ENCODE data around the gene CYP2S1. TPM values are rescaled to one million over a fixed set of nuclear protein-coding genes. Genes with fewer than 3 reads are reported as not detected.
"Not testable (repeated sequence)": the region's sequence is repeated elsewhere in the genome, so short reads cannot be mapped to it uniquely, and the experiment has no call there.

Gene CYP2S1
- total RNA-seq, 1 experiment from 2014 or later, result 5.0 TPM

DNA sequence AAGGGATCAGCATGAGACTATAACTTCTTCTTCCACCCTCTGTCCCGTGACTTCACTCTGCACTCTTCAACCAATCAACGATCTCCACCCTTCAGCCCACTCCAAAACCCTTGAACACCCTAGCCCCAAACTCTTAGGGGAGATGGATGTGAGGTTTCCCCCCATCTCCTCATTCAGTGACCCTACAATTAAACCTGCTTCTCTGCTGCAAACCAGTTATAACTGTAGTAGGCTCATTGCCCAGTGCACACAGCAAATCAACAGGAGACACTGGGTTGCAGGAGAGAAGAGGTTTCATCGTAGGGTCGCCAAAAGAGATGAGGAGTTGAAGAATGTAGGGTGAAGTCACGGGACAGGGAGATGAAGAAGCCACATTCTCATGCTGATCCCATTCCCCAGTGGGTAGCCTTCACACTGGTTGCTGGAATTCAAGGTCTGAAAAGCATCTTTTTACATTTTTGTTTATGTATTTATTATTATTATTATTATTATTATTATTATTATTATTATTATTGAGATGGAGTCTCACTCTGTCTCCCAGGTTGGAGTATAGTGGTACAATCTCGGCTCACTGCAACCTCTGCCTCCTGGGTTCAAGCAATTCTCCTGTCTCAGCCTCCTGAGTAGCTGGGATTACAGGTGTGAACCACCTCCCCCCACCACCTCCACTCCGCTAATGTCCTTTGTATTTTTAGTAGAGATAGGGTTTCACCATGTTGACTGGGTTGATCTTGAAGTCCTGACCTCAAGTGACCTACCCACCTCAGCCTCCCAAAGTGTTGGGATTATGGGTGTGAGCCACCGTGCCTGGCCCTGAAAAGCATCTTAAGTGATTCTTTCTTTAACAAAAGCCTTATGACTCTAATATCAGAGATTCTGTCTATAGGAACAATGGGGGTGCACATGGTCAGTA lies 5.8 kb upstream of the CYP2S1 start:
- H3K27me3 ChIP-seq, result no peaks in the 10 kb centered on the region
- H3K36me3 ChIP-seq, result no peaks in the 10 kb centered on the region
- no peak overlapping the region for H3K4me3 ChIP-seq
- H3K9me3 ChIP-seq, result no peaks in the 10 kb centered on the region
- no peak for DNase-seq

DNA sequence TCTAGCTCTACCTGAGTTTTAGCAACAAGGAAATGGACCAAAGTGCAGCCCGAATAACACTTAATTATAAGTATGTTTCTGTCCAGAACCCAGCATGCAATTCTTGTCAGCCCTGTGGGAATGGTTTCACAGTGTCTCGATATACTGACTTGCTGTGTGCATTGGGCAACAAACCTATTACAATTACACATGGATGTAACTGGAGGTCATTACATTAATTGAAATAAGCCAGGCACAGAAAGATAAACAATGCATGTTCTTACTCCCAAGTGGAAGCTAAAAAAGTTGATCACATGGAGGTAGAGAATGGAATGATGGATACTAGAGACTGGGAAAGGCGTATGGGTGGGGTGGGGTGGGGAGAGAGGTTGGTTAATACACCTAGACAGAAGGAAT lies 5.1 kb upstream of the CYP2S1 start:
- Histone ChIP-seq H3K36me3 (no peaks in the 10 kb centered on the region), H3K9me3 (no peaks in the 10 kb centered on the region), H3K27me3 (no peaks in the 10 kb centered on the region), H3K4me3 (no peak overlapping the region)
- DNase-seq, result no peak

DNA sequence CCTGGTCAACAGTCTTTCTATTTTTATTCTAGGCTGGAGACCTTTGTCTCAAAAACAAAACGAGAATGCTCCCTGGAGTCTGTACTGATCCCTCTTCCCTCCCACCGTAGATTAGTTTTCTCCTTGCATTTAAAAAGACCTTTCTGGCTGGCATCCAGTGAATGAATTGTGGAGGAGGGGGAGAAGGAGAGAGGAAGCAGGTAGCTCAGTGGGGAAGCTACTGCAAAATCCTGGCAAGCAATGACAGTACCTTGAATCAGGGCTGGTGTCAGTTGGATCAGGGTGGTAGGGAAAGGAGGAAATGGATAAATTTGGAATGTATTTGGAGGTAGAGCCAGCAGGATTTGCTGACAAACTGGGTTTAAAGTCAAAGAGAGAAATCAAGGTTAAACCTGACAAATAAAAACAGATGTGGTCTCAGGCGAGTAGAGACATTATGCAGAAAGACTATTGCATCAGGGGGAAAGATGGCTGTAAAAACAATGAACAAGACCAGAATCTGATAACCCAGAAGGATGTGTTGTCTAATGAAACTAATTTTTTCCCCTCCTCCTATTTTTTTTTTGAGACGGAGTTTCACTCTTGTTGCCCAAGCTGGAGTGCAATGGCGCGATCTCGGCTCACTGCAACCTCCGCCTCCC lies 3.5 kb upstream of the CYP2S1 start:
- Histone ChIP-seq H3K4me3 (no peak overlapping the region), H3K9me3 (no peaks in the 10 kb centered on the region)
- DNase-seq, result no peak

DNA sequence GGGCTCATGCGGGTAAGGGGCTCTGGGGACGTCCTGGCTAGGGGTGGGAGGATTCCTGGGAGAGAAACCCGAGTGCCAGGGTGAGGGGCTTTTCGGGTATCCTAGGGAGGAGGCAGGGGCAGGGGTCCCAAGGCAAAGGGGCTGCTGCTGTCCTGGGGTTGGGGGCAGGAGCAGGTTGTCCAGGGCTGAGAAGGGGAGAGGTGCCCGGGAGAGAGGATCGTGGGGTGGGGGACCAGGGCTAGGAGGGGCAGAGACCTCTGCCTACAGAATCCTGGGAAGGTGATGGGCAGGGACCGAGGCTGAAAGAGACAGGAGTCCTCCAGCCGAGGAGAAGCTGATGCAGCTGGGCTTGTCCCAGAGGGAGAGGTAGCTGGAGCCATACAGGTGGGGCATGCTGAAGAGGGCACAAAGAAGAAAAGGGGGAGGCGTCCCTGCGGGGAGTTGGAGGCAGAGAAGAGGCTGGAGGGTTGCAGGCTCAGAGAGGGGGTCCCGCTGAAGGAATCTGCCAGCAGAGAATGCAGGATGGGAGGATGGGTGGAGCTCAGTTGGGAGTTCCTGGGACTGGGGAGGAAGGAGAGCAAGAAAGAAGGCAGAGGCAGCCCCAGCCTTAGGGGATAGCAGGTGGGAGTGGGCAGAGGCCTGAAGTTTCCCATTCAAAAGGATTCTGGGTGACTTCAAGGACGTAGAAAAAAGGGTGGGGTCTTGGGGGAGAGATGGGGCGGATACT lies 574 bp downstream of the CYP2S1 start:
- peak overlapping the region; percentile 52 for H3K4me3 ChIP-seq
- no peak for DNase-seq
- no peaks in the 10 kb centered on the region; the same call in 1 of the 2 replicates for H3K36me3 ChIP-seq
- no peaks in the 10 kb centered on the region for H3K9me3 ChIP-seq
- H3K27me3 ChIP-seq, result no peaks in the 10 kb centered on the region

More for the DNA sequence above, 3.5 kb upstream of the CYP2S1 start:
- H3K27me3 ChIP-seq, result no peaks in the 10 kb centered on the region
- H3K36me3 ChIP-seq, result no peaks in the 10 kb centered on the region

DNA sequence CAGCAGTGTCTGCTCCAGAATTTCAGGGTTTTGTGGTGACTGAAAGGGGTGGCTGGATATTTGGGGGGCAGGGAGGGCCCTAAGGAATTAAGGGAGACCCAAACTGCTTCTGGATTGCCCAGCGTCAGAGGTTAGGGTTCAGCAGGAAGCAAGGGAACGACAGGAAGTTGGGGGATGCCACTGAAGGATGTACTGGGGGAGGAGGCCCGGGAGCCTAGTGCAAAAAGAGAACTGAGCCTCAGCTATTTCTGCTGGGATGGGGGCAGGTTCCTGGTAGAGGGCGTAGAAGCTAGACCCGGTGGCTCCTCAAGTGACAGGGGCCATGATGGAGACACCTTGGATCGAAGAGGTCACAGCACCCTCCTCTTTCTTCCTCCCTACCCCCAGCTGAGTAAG lies 1.1 kb downstream of the CYP2S1 start:
- Histone ChIP-seq H3K36me3 (peaks cover 4% of the 10 kb centered on the region; the same call in 1 of the 2 replicates), H3K4me3 (peak overlapping the region; percentile 52; the same call in 1 of the 2 replicates), H3K9me3 (no peaks in the 10 kb centered on the region), H3K27me3 (no peaks in the 10 kb centered on the region)
- no peak for DNase-seq

DNA sequence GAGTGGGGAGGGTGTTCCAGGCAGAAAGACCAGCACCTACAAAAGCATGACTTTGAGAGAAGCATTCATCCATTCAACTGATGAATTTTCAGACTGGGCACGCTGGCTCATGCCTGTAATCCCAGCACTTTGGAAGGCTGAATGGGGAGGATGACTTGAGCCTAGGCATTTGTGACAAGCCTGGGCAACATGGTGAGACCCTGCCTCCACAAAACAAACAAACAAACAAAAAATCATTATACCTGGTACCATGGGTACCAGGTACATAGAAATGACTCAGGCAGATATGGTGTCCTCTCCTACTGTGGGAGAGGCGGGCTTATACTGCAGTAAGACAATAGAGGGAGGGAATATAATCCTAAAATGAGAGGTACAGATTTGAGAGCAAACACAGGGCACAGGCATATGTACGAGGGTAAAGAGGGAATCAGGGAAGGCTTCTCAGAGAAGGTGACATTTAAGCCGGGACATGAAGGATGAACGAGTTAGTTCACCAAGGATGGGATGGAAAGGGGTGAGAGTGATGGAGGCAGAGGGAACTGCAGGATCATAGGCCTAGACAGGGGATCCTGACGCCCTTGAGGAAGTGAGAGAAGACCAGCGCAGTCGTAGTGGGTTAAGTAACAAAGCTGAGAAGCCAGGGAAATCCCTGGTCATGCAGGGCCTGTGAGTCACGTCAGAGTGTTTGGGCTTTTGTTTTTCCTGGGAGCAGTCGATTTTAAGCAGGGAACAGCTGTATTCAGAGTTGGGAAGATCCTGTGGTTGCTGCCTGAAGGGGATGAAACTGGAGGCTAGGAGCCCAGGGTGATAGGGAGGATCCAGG lies 2.9 kb downstream of the CYP2S1 start:
- Histone ChIP-seq H3K36me3 (peaks cover 10% of the 10 kb centered on the region), H3K27me3 (no peaks in the 10 kb centered on the region), H3K9me3 (no peaks in the 10 kb centered on the region), H3K4me3 (no peak overlapping the region)
- DNase-seq, result no peak

DNA sequence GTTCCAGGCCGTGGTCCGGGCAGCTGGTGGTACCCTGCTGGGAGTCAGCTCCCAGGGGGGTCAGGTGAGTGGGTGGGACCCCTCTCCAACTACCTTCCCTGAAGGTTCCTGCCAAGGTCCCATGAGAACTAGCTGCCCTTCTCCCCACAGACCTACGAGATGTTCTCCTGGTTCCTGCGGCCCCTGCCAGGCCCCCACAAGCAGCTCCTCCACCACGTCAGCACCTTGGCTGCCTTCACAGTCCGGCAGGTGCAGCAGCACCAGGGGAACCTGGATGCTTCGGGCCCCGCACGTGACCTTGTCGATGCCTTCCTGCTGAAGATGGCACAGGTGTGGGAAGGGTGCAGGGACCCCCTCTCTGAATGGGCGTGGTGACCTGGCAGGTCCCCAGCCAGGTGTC lies 5.5 kb downstream of the CYP2S1 start:
- DNase-seq, result no peak
- Histone ChIP-seq H3K9me3 (no peaks in the 10 kb centered on the region), H3K4me3 (no peak overlapping the region), H3K36me3 (peaks cover 10% of the 10 kb centered on the region), H3K27me3 (no peaks in the 10 kb centered on the region)

DNA sequence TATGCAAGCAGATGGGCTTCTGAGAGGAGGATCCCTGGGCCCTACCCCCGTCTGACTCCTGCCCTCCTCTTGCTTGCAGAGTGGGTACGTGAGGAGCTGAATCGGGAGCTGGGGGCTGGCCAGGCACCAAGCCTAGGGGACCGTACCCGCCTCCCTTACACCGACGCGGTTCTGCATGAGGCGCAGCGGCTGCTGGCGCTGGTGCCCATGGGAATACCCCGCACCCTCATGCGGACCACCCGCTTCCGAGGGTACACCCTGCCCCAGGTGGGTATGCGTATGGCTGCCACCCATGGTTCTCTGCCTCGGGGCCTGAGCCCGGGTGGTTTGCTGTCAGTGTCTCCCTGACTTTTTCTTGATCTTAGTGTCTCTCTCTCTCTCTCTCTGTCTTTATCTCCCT lies 10.4 kb downstream of the CYP2S1 start:
- Histone ChIP-seq H3K4me3 (no peak overlapping the region), H3K27me3 (no peaks in the 10 kb centered on the region), H3K36me3 (peaks cover 22% of the 10 kb centered on the region), H3K9me3 (no peaks in the 10 kb centered on the region)
- DNase-seq, result no peak

DNA sequence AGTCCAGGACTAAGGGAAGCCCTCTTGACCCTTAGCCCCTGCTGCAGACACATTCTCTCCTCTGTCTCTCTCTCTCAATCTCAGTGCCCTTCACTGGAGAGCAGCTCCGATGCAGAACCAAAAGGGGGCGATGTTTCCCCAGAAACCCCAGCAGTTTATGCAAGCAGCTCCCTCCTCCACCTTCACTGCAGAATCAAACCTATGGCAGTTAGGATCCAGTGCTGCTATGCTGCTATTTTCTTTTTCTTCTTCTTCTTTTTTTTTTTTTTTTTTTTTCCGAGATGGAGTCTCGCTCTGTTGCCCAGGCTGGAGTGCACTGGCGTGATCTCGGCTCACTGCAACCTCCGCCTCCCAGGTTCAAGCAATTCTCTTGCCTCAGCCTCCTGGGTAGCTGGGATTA lies 11.3 kb downstream of the CYP2S1 start:
- peak; percentile 76 for DNase-seq
- peaks cover 18% of the 10 kb centered on the region for H3K36me3 ChIP-seq
- not testable (repeated sequence) for H3K9me3 ChIP-seq, H3K4me3 ChIP-seq, H3K27me3 ChIP-seq

DNA sequence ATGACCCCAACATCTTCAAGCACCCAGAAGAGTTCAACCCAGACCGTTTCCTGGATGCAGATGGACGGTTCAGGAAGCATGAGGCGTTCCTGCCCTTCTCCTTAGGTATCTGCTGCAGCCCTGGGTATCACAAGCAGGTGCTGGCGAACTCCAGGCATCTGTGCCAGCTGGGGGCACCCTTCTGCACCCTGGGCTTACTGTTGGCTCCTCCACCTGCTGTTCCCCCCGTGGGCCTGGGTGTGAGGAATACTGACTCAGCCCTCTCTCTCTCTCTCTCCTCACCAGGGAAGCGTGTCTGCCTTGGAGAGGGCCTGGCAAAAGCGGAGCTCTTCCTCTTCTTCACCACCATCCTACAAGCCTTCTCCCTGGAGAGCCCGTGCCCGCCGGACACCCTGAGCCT lies 13.0 kb downstream of the CYP2S1 start:
- no peak overlapping the region for H3K4me3 ChIP-seq
- DNase-seq, result peak; percentile 40
- no peaks in the 10 kb centered on the region for H3K27me3 ChIP-seq
- H3K9me3 ChIP-seq, result no peaks in the 10 kb centered on the region
- peaks cover 12% of the 10 kb centered on the region for H3K36me3 ChIP-seq

DNA sequence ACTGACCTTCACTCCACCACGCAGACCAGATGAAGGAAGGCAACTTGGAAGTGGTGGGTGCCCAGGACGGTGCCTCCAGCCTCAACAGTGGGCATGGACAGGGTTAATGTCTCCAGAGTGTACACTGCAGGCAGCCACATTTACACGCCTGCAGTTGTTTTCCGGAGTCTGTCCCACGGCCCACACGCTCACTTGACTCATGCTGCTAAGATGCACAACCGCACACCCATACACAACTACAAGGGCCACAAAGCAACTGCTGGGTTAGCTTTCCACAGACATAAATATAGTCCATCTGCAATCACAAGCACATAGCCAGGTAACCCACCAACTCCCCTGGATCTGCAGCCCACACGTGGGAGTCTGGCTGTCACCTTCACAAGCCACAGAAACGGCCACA lies 13.4 kb downstream of the CYP2S1 start:
- no peaks in the 10 kb centered on the region for H3K27me3 ChIP-seq
- no peak overlapping the region for H3K4me3 ChIP-seq
- DNase-seq, result no peak
- peaks cover 12% of the 10 kb centered on the region for H3K36me3 ChIP-seq
- H3K9me3 ChIP-seq, result no peaks in the 10 kb centered on the region

DNA sequence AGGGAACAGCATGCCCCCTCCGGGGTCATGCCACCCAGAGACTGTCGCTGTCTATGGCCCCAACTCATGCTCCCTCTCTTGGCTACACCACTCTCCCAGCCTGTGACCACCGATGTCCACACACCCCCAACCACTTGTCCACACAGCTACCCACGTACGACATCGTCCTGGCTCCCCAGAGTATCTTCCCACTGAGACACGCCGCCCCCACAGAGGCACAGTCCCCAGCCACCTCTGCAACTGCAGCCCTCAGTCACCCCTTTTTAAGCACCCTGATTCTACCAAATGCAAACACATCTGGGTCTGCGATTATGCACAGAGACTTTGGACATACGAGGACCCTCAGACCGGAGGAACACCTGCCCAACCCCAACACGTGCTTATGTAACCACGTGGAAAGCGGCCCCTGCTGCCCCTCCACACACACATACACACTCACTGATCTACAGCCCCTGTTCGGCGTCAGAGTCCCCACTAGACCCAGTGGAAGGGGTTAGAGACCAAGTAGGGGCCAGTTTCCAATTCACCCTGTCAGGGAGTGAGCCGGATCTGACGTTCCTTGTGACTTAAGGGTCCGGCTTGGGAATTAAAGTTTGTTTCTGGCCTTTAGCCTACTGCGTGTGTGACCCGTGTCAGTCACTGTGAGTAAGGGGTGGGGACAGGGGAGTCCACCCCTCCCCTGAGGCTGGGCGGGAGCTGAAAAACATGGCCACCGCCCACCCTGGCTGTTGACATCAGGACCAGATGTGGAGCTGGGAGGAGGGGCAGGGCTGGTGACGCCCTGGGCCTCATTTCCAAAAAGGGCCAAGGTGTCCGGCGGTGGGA lies 14.1 kb downstream of the CYP2S1 start:
- no peak overlapping the region for H3K4me3 ChIP-seq
- DNase-seq, result no peak

DNA sequence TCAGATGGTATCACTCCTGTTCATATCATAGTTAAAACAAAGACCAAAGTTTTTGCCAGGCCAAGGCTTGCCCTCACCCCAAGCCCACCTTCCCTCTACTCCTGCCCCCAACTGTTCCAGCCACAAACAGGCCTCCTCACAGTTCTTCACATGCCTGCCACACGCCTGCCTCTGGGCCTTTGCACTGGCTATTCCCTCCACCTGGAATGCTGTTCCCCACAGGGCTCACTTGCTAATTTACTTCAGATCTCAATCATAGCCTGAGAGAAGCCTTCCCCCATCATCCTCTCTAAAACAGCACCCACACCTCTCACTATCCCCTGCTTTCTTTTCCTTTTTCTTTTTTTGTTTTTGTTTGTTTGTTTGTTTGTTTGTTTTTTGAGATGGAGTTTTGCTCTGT lies 21.1 kb downstream of the CYP2S1 start:
- DNase-seq, result no peak
- Histone ChIP-seq H3K27me3 (no peaks in the 10 kb centered on the region), H3K9me3 (no peaks in the 10 kb centered on the region), H3K4me3 (no peak overlapping the region), H3K36me3 (no peaks in the 10 kb centered on the region)

More for the DNA sequence above, 14.1 kb downstream of the CYP2S1 start:
- H3K9me3 ChIP-seq, result no peaks in the 10 kb centered on the region
- peaks cover 12% of the 10 kb centered on the region for H3K36me3 ChIP-seq
- no peaks in the 10 kb centered on the region for H3K27me3 ChIP-seq

DNA sequence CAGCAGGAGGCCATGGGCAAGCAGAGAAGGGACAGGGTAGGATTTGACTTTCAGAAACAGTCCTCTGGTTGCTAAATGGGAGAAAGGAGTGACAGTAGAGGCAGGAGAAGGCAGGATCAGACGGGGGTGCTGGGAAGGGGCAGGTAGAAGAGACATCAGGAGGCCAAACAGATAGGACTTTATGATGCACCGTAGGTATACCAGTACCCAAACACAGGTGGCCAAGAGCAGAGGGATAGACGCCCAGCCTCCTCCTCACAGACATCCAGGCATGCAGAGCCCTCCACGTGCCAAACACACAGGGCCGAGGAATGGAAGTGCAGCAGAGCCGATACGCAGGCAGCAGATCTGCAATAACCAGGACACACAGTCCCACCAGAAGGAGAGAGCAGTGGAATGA lies 24.7 kb downstream of the CYP2S1 start:
- no peaks in the 10 kb centered on the region for H3K27me3 ChIP-seq
- H3K9me3 ChIP-seq, result no peaks in the 10 kb centered on the region
- no peak for DNase-seq
- no peak overlapping the region for H3K4me3 ChIP-seq
- H3K36me3 ChIP-seq, result peaks cover 28% of the 10 kb centered on the region

DNA sequence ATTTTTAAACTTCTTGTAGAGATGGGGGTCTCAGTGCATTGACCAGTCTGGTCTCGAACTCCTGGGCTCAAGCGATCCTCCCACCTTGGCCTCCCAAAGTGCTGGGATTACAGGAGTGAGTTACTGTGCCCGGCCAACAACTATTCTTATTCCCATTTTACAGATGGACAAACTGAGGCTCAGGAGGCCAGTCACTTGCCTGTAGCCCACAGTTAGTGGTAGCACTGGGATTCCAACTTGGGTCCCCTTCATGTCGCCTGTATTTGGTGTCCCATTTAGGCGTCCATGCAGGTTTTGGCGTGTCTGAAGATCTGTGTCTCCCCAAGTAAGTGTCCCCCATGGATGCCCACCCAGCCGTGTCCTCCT lies 25.2 kb downstream of the CYP2S1 start:
- H3K27me3 ChIP-seq, result no peaks in the 10 kb centered on the region
- no peak for DNase-seq
- H3K4me3 ChIP-seq, result peak overlapping the region; percentile 71

More for the DNA sequence above, 25.2 kb downstream of the CYP2S1 start:
- Histone ChIP-seq H3K9me3 (no peaks in the 10 kb centered on the region), H3K36me3 (peaks cover 32% of the 10 kb centered on the region)

All from MG63 (cell line).